NCI-H69 (cell line): ENCODE measurements around the gene PCYT2.

Experiments used
- DNase-seq: peaks from one replicate; lab custom pipeline; 2025; lab: John Stamatoyannopoulos, UW

PCYT2 gene

GRCh38 chr17:81942167-81942553 lies 31.0 kb upstream of the PCYT2 start:
- no peak for DNase-seq

- DNase-seq: peak; percentile 60
These were observed 30.4 kb upstream of the PCYT2 start for GRCh38 chr17:81941484-81942166.

GRCh38 chr17:81940538-81941483 lies 29.6 kb upstream of the PCYT2 start:
- no peak for DNase-seq

GRCh38 chr17:81939881-81940385 lies 28.7 kb upstream of the PCYT2 start:
- no peak for DNase-seq

- DNase-seq: no peak
These were observed 28.0 kb upstream of the PCYT2 start for GRCh38 chr17:81939218-81939617.

GRCh38 chr17:81935709-81936084 lies 24.5 kb upstream of the PCYT2 start:
- DNase-seq: no peak

GRCh38 chr17:81934850-81935708 lies 23.9 kb upstream of the PCYT2 start:
- no peak for DNase-seq

- DNase-seq: no peak
These were observed 23.0 kb upstream of the PCYT2 start for GRCh38 chr17:81934098-81934757.

- DNase-seq: no peak
These were observed 22.0 kb upstream of the PCYT2 start for GRCh38 chr17:81933178-81933699.

GRCh38 chr17:81932333-81932983 lies 21.3 kb upstream of the PCYT2 start:
- no peak for DNase-seq

- DNase-seq: peak; percentile 82
These were observed 20.5 kb upstream of the PCYT2 start for GRCh38 chr17:81931557-81932332.

GRCh38 chr17:81931189-81931556 lies 20.0 kb upstream of the PCYT2 start:
- DNase-seq: no peak

- DNase-seq: peak; percentile 61
These were observed 19.2 kb upstream of the PCYT2 start for GRCh38 chr17:81930142-81931125.

GRCh38 chr17:81929253-81930141 lies 18.3 kb upstream of the PCYT2 start:
- DNase-seq: no peak

- peak; percentile 79 for DNase-seq
These were observed 17.5 kb upstream of the PCYT2 start for GRCh38 chr17:81928544-81929252.

GRCh38 chr17:81927653-81928543 lies 16.7 kb upstream of the PCYT2 start, which contains the start of gene MAFG:
MAFG (minus strand) TSS chr17:81927735; CDS start chr17:81923185, 4,550 bp downstream.
- DNase-seq: peak; percentile 99
